GM20000 (cell line): ENCODE results near the gene PLXNA1.

Experiments
- DNase-seq: peaks from one replicate; pipeline ENCODE4 v3.0.0; 2012; ENCODE audit warnings: low spot score
- TF ChIP-seq, protein P1 (sequence below): IDR thresholded peaks from 2 replicates; pipeline ENCODE4 v1.5.1; 2012; ENCODE audit warnings: mild to moderate bottlenecking, control low read depth; ENCODE audit errors: extremely low read depth, missing control alignments

The PLXNA1 gene

DNA sequence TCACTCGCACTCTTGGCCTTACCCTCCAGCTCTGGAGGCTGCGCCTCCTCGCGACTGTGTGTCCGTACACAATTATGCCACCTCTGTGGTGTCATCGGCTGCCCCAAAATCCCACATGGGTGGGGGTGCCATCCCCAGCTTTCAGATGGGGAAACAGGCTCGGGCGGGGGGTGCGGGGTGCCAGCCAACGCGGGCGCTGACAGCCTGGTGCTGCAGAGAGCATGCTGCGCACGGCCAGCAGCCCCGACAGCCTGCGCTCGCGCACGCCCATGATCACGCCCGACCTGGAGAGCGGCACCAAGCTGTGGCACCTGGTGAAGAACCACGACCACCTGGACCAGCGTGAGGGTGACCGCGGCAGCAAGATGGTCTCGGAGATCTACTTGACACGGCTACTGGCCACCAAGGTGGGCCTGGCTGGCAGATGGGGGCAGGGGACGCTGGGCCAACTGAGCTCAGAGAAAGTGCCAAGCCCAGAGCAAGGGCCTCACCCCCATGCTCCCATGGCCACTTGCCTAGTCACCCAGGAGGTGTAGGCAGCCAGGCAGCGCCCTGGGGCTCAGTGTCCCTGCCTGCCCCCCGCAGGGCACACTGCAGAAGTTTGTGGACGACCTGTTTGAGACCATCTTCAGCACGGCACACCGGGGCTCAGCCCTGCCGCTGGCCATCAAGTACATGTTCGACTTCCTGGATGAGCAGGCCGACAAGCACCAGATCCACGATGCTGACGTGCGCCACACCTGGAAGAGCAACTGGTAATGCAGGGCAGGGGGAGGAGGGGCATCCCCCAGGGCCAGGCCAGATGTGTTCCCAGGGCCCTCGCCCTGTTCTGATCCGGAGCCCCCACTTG is 47.0 kb downstream of the PLXNA1 start:
- no peak for DNase-seq
- TF ChIP-seq, protein P1, sequence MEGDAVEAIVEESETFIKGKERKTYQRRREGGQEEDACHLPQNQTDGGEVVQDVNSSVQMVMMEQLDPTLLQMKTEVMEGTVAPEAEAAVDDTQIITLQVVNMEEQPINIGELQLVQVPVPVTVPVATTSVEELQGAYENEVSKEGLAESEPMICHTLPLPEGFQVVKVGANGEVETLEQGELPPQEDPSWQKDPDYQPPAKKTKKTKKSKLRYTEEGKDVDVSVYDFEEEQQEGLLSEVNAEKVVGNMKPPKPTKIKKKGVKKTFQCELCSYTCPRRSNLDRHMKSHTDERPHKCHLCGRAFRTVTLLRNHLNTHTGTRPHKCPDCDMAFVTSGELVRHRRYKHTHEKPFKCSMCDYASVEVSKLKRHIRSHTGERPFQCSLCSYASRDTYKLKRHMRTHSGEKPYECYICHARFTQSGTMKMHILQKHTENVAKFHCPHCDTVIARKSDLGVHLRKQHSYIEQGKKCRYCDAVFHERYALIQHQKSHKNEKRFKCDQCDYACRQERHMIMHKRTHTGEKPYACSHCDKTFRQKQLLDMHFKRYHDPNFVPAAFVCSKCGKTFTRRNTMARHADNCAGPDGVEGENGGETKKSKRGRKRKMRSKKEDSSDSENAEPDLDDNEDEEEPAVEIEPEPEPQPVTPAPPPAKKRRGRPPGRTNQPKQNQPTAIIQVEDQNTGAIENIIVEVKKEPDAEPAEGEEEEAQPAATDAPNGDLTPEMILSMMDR: no peak

DNA sequence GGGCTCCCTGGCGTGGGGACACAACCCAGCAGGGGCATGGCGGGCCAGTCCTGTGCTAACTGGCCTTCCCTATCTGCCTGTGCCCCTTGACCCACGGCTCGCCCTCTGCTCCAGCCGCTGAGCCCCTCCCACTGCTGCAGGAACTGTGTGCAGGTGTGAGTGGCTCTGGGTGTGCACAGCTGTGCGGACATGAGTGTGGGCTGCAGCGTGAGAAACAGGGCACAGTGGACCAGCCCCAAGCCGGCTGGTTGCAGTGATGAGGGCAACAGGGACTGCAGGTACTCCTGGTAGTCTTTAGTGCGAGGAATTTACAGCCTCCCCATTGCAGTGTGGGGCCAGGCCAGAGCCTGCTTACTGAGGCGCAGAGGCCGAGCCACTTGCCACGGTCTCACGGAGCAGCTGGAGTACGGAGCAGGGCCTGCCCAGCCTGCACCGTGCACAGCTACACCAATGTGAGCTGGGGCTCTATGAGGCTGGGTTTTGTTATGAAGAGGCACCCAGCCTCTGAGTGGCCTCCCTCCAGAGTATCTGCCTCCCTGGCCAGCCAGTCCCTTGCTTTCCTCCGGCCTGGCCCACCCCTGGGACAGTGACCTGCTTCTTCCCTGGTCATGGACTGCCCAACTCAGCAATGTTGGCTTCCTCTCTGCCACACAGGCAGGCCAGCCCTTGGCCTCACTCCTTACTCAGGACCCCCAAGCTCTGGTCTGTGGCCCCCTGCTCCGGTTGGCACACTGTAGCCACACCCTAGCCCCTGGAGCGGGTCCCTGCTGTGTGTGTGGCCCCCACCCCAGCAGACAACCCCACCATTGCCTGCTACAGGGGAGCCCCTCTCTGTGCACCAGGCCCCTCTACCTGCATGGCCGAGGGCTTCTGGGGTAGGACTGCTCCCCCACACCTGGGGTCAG is 47.8 kb downstream of the PLXNA1 start:
- TF ChIP-seq, protein P1: no peak
- no peak for DNase-seq

DNA sequence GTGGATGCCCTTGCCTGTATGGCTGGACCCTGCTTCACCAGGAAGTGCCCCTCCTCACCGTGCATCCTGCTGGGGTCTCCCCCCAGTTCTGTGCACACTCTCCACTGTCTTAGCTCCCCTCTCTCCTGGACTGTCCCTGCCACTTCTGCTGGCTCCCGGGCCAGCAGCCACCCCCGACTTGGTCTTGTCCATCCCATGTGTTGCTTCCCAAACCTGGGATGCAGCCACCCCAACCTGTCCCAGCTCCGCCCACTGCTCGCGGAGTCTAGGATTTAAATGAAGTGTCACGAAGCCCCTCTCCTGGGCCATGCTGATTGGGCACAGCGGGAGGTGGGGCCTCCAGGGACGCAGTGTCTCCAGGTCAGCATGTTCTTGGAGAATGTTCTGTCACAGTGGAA is 48.5 kb downstream of the PLXNA1 start:
- TF ChIP-seq, protein P1: no peak
- DNase-seq: no peak

DNA sequence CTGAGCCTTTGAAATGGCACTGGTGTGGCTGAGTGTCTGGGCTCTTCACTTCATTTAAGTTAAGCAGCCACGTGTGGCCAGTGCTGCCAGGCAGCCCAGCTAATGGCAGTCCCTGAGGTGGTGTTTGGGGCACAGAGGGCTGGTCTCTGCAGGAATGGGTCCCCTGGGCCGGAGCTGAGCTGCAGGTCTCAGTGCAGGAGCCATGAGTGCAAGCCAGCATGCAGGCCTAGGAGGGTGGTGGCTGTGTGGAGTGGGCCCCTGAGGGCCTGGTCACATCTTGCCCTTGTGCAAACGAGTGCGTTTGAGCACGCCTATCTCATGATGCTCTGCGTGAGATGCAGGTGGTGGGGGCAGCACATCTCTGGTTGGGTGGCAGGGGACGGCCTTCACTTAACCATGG is 48.9 kb downstream of the PLXNA1 start:
- no peak for DNase-seq
- TF ChIP-seq, protein P1: no peak

DNA sequence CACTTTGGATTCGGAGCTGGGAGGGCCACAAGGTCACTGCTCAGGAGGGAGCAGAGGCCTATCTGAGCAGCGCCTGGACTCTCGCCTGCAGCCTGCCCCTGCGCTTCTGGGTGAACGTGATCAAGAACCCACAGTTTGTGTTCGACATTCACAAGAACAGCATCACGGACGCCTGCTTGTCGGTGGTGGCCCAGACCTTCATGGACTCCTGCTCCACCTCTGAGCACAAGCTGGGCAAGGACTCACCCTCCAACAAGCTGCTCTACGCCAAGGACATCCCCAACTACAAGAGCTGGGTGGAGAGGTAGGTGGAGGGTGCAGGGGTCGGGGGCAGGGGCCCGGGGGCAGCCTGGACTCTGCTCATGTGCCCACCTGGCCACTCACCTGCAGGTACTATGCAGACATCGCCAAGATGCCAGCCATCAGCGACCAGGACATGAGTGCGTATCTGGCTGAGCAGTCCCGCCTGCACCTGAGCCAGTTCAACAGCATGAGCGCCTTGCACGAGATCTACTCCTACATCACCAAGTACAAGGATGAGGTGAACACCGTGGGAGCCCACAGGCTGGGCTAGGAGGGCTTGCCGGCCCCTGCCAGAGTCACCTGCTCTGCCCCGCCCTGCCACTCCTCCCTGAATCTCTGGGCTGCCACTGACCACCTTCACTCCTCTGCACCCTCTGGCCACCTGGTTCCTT is 49.5 kb downstream of the PLXNA1 start:
- TF ChIP-seq, protein P1: no peak
- DNase-seq: no peak
